Caki2 (cell line): ENCODE measurements around the gene CD36. TPM values are rescaled to one million over a fixed set of nuclear protein-coding genes. Genes with fewer than 3 reads are reported as not detected.
"Not testable (repeated sequence)": the region's sequence is repeated elsewhere in the genome, so short reads cannot be mapped to it uniquely, and the experiment has no call there.

Source experiments
- DNase-seq: peaks from one replicate; pipeline ENCODE4 v3.0.0-alpha.2; 2015; ENCODE audit warnings: low read depth
- in situ Hi-C: cut with HindIII; loops from 2 replicates; pipeline ENCODE4 v1.10.0; 2016; ENCODE audit warnings: low sequenced_read_pairs, low pct_unique_long_range_greater_than_20kb, mixed read lengths
- total RNA-seq: library from RNA; depleted of rRNA; stranded (reverse); fragments of >200 nt; shearing (Covaris generic); gene quantifications from 2 replicates; pipeline ENCODE4 v1.2.3, GENCODE V29; 2014; ENCODE audit warnings: low replicate concordance

The CD36 gene
- total RNA-seq, 1 experiment from 2014 or later, result not detected

DNA sequence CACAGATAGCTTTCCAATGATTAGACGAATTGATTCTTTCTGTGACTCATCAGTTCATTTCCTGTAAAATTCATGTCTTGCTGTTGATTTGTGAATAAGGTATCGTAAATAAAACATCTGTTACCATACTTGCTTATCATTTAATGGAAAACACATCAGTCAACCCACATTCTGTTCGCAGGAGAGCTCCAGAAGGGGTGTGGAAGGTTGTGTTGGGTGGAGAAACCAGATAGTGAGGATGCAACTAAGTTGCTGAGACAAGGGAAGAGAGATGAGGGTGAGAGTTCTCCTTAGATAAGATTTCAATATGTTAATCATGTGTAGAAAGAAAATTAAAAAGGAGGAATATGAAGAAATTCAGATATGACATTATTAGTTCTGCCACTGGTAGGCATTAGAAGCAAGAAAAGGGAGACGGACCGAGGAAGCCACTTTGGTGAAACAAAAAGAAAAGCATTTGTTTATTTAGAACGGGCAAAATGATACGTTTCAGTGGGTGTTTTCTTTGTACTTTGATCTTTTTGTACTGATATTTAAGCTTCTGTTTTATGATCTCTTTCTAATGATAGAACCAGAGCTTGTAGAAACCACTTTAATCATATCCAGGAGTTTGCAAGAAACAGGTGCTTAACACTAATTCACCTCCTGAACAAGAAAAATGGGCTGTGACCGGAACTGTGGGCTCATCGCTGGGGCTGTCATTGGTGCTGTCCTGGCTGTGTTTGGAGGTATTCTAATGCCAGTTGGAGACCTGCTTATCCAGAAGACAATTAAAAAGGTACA is 7.8 kb downstream of the CD36 start:
- in situ Hi-C loops, result no loop called here
- no peak for DNase-seq

DNA sequence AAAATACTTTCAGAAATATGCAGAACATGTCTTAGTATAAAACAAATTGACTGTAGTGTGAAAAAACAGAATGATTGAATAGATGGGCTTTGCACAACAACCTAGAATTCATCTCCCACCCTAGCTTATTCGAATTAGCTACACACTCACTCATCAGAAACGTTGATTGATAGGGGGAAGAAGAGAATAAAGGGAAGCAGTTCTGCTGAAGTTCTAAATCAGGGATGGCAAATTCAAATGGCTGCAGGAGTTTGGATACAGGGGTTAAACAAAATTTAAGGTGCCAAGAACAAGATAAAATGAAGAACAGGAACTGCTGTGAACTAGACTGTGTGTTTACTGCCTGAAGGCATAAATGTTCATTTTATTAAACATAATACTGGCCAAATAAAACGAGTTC is 9.0 kb downstream of the CD36 start:
- in situ Hi-C loops, result no loop called here
- no peak for DNase-seq

DNA sequence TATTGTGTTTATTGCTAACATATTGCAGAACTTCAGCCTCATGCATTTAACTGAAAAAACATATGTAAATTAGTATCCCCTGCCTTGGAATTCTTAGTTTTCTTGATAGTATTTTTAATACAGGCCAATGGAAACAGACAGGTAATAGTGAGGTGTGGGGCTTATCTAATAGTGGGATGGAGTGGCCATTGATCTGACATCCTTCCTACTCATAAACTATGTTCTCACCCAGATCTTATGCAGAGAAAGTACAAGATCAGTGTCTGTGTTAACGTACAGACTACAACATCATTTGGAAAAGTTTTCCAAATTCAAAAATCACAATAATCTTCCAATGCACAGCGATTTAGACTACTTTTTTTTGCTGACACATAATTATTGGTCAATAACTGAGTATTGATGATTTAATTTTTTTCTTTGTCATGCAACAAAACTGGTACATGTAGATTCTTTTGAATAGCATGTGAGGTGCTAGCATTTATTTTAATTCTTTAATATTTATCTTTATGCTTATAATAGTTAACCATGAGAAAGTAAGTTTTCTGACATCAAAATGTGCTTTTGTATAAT is 9.7 kb downstream of the CD36 start:
- in situ Hi-C loops, result no loop called here
- DNase-seq, result no peak

DNA sequence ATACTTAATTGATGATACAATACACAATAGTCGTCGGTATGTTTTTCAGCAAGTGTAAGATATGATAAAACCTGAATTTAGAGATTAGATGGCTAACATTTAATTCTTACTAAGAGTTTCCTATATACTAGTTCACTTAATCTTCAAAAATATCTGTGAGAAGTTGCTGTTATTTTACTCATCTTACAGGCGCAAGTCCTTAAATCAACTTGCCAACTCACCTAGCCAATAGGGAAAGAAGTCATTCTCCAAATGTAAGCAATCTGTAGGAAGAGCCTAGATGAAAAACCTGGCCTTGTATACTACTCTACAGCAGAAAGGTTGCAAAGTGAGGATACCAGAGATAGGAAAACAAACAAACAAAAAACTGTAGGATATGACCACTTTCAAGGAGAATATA is 10.6 kb downstream of the CD36 start:
- no peak for DNase-seq
- in situ Hi-C loops, result no loop called here

- in situ Hi-C loops, result no loop called here
- DNase-seq, result no peak
These were observed 11.6 kb downstream of the CD36 start for GRCh38 chr7:80650030-80650429.

DNA sequence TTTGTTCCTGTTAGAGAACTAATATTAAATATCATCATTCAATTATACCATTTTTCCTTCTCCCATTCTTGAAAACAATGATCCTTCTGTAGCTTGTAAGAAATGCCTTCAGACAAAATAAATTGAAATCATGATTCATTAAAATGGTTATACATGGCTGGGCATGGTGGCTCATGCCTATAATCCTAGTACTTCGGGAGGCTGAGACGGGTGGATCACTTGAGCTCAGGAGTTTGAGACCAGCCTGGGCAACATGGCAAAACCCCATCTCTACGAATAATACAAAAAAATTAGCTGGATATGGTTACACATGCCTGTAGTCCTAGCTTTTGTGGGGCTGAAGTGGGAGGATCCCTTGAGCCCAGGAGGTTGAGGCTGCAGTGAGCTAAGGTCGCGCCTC is 13.0 kb downstream of the CD36 start:
- no peak for DNase-seq
- in situ Hi-C loops, result no loop called here

DNA sequence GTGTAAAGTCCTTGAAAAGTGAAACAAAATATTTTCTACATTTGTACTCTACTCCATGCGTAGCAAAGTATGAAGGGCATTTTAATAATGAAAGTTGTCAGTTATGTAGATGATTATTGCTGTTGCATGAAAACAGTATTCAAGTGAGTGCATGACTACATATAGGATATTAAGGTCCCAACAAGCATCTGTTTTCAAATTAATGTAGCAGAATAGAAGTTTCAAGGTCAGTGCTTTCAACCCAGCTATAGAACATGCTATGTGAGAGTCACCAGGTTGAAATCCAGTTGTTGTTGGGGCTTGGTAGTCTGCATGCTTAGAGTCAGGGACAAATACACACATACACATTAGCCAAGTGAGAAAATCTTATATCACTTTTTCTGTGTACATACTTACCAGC is 14.8 kb downstream of the CD36 start:
- in situ Hi-C loops, result no loop called here
- DNase-seq, result no peak

DNA sequence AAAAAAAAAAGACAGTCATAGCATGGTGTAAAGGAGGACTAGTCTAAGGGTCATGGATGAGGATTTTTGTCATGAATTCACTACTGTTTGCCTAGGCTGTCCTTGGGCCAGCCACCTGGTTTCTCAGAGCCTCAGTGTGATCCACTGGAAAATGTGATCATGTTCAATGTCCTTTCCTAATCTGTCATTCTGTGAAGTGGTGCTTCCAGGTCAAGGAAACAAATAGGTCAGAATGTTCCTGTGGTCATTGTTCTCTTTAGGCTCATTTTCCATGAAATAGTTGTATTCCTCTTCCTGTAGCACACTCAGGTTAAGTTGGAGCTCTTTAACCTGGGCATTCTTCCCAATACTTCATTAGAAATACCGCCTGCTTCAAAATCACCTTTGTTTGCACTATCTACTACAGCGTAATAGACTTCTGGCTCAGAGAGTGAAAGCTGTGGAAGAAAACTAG is 16.5 kb downstream of the CD36 start:
- in situ Hi-C loops, result no loop called here
- no peak for DNase-seq

DNA sequence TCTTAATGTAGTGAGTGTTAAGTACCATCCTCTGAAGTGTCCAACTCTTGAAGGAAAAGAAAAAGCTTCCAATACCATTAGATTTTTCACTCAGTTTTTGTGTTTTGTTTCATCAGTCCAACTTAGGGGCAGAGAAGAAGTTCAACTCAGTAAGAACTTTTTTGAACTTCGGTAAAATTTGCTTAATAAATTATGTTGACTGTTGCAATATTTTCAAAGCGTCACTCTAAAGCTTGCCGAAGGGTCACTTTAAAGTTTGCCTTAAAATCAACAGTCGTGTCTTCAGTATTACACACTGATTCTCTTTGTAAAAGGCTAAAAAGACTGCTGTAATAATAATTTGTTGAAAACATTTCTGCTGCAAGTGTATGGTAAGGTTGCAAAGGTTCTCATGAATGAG is 17.6 kb downstream of the CD36 start:
- in situ Hi-C loops, result no loop called here
- DNase-seq, result no peak

DNA sequence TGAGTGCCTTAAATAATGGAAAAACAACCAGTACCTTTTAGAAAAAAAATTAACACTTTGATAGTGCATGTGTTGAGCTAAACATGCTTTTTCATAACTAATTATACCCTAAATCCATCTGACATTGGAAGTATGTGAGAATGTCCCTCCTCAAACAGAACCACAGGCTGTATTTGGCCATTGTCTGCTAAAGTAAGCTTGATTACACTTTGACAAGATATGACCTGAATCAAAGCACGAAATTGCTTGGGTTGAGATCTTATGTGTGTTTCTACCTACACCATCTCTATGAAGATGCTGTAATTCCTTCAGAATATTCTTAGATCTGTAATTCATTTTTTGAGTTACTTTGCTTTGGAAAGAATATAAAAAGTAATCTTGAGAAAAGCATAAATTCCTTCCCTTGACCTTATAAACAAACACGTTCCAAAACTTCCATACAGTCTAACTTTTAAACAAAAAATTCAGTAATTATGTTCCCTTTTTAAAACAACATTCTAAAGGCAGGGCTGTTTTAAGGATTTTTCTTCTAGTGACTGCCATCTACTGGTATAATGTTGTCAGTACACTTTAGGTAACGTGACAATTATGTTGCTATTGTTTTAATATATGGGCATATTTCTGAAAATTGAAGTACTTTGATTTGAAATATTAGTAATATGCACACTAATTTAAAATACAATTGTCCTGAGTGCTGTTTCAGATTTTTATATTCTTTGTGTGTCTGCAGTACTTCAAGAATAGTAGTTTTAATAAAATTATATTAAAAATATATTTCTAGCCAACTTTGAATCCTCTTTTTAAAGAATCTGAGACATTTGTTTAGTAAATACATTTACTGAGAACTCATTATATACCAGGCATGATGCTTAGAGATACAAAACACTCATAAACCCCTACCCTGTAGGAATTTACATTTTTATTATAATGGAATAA is 20.9 kb downstream of the CD36 start:
- in situ Hi-C loops, result no loop called here
- DNase-seq, result no peak

- no peak for DNase-seq
- in situ Hi-C loops, result no loop called here
These were observed 22.5 kb downstream of the CD36 start for GRCh38 chr7:80660939-80661338.

GRCh38 chr7:80661729-80662128 is 23.3 kb downstream of the CD36 start:
- in situ Hi-C loops, result no loop called here
- no peak for DNase-seq

DNA sequence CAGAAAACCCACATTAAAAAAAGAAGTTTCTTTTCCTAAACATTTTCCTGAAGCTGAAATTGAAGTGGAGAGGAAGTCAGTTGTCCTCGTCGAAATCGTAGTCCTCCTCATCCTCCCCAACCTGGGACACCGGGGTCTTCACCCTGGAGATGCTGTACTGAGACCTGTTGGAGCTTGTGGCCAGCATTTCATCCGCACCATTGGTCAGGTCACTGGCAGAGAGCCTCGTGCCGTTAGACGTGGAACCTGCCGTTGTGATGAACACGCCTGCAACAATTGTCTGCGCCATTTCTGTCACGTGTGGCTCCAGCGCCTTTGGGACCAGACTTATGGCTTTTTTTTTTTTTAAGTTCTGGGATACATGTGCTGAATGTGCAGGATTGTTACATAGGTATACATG is 23.8 kb downstream of the CD36 start:
- in situ Hi-C loops, result no loop called here
- no peak for DNase-seq

DNA sequence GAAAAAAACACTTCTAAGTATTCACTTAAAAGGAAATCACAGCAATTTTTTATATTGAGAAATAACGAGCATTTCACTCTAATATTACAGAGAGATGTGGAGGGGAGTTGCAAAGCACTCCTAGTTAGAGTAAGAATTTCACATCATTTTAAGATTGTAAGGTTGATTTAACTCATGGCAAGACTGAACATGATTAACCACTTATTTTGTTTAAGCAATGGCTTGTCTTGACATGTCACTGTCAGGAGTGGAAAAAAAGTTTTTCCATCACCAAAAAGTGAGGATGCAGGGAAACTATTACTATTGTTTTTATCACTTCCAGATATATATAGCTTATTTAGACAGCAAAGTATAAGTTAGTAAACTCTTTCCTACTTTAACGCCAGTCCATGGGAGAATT is 27.1 kb downstream of the CD36 start:
- no peak for DNase-seq
- in situ Hi-C loops, result no loop called here

GRCh38 chr7:80666376-80666775 is 27.9 kb downstream of the CD36 start:
- DNase-seq, result no peak
- in situ Hi-C loops, result no loop called here

DNA sequence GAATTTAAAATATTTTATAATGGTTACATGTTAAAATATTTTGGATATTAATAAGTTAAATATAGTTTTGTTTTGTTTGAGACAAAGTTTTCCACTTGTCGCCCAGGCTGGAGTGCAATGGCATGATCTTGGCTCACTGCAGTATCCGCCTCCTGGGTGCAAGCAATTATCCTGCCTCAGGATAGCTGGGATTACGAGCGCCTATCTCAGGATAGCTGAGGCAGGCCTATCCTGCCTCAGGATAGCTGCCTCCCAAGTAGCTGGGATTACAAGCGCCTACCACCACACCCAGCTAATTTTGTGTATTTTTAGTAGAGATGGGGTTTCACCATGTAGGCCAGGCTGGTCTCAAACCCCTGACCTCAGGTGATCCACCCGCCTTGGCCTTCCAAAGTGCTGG is 30.9 kb downstream of the CD36 start:
- in situ Hi-C loops, DNase-seq: not testable (repeated sequence)

DNA sequence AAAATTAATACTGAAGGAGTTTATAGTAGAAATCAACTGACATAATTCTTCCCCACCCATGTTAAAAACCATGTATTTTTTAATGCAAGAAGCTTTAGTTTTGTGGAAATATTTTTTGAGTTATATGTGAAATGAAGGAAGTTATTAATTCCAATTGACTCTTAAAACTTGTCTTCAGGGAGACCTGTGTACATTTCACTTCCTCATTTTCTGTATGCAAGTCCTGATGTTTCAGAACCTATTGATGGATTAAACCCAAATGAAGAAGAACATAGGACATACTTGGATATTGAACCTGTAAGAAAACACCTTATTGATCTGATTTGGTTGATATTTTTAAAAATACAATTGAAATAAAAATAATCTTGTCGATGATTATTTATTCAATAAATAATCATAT is 33.3 kb downstream of the CD36 start:
- in situ Hi-C loops, result no loop called here
- no peak for DNase-seq

DNA sequence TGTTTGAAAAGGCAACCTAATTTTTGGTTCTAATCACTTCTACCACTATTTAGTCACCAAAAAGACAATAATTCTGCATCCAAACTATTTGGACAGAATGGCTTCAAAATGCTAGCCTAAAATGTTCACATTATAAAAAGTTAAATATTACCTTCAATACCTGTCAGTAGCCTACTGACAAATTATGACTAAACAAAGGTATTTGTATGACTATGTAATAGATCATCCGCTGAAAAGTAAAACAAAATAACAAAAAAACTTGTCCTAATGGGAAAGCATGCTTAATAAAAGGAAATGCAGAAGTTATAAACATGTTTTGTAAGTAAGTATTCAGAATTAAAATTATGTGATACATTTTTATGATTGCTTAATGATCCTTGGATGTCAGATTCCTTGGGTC is 36.6 kb downstream of the CD36 start:
- no peak for DNase-seq
- in situ Hi-C loops, result no loop called here

- DNase-seq, result no peak
- in situ Hi-C loops, result no loop called here
These were observed 38.0 kb downstream of the CD36 start for GRCh38 chr7:80676404-80676803.
